GM18499 (cell line): ENCODE measurements around the gene AGPS.
"Not testable (repeated sequence)": the region's sequence is repeated elsewhere in the genome, so short reads cannot be mapped to it uniquely, and the experiment has no call there.

Source experiments
- ATAC-seq: cut with Tn5 transposase; IDR thresholded peaks from one replicate; pipeline ENCODE4 v1.9.1; 2021; ENCODE audit warnings: moderate number of reproducible peaks; ENCODE audit not compliant: insufficient read depth, unreplicated experiment

AGPS gene

GRCh38 chr2:177392373-177393202, at the start of gene AGPS:
Gene AGPS, plus strand, starts transcription at chr2:177392773. Its CDS starts 17 bp downstream, at chr2:177392790.
- peak; percentile 49 for ATAC-seq

GRCh38 chr2:177343773-177344172, 48.8 kb upstream of the AGPS start:
- ATAC-seq, result no peak

- ATAC-seq, result no peak
These were observed 48.3 kb upstream of the AGPS start for GRCh38 chr2:177344316-177344715.

- no peak for ATAC-seq
These were observed 46.4 kb upstream of the AGPS start for GRCh38 chr2:177346192-177346591.

GRCh38 chr2:177347570-177347969, 45.0 kb upstream of the AGPS start:
- no peak for ATAC-seq

- no peak for ATAC-seq
These were observed 44.4 kb upstream of the AGPS start for GRCh38 chr2:177348118-177348654.

GRCh38 chr2:177348733-177349693, 43.6 kb upstream of the AGPS start:
- ATAC-seq, result no peak

- ATAC-seq, result not testable (repeated sequence)
These were observed 41.9 kb upstream of the AGPS start for GRCh38 chr2:177350624-177351023.

- not testable (repeated sequence) for ATAC-seq
These were observed 41.5 kb upstream of the AGPS start for GRCh38 chr2:177351121-177351520.

GRCh38 chr2:177352441-177353186, 40.0 kb upstream of the AGPS start:
- ATAC-seq, result no peak

- ATAC-seq, result no peak
These were observed 39.4 kb upstream of the AGPS start for GRCh38 chr2:177353187-177353478.

- ATAC-seq, result not testable (repeated sequence)
These were observed 38.0 kb upstream of the AGPS start for GRCh38 chr2:177354541-177354940.

GRCh38 chr2:177355874-177356273, 36.7 kb upstream of the AGPS start:
- no peak for ATAC-seq

GRCh38 chr2:177359836-177360595, 32.6 kb upstream of the AGPS start:
- ATAC-seq, result no peak

GRCh38 chr2:177362499-177362898, 30.1 kb upstream of the AGPS start:
- no peak for ATAC-seq

GRCh38 chr2:177363332-177363731, 29.2 kb upstream of the AGPS start:
- ATAC-seq, result no peak

GRCh38 chr2:177365764-177366163, 26.8 kb upstream of the AGPS start:
- ATAC-seq, result not testable (repeated sequence)

- not testable (repeated sequence) for ATAC-seq
These were observed 24.6 kb upstream of the AGPS start for GRCh38 chr2:177368023-177368422.

- ATAC-seq, result no peak
These were observed 13.2 kb upstream of the AGPS start for GRCh38 chr2:177379354-177379753.

- ATAC-seq, result no peak
These were observed 12.4 kb upstream of the AGPS start for GRCh38 chr2:177380181-177380580.
